Activated CD8-positive, alpha-beta memory T cell treated with anti-CD3 and anti-CD28 coated beads, Interleukin-2, amount 50 U/mL, for 24 hours (primary cell): ENCODE results near the gene LRFN2.

Experiments
- DNase-seq: peaks from one replicate; pipeline ENCODE4 v3.0.0-alpha.2; 2020; ENCODE audit errors: extremely low read depth

The LRFN2 gene

GRCh38 chr6:40517654-40518053, 69.5 kb downstream of the LRFN2 start:
- DNase-seq: no peak

- DNase-seq: no peak
Observed at GRCh38 chr6:40516429-40516828, 70.7 kb downstream of the LRFN2 start.

DNA sequence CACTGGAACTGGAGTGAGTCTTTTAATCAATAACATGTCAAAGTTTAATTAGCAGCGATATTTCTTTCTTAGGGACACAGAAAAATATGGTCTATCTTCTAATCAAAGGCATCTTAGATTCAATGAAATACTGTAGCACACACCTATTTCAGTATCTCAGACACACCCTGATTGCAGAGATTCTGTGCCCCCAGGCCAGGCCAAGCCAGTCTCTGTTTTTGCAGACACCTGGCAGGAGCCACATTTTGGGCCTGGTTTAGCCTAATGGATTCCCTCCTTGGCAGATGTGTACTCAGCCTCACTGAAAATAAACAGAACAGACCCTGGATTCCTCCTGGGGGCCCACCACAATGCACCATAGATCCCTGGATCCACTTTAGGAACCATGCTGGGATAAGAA, 74.8 kb downstream of the LRFN2 start:
- DNase-seq: no peak

GRCh38 chr6:40511884-40512283, 75.3 kb downstream of the LRFN2 start:
- DNase-seq: no peak

DNA sequence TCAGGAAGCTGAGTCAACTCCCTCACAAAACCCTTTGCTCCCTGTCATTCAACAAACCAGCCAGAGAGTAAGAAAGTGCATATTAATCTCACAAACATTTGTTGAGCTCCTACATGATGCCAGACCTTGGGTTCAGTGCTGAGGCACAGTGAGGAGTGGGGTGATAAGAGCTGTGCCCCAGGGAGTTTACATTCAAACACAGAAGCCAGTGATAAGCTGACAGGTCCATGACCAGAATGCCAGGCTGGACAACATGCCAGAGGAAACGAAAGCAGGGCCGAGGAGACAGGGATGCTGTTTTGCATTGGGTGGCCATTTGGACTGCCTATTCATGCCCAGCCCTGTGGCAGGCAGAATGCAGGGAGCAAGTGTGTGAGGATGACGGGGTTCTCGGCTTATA, 76.7 kb downstream of the LRFN2 start:
- no peak for DNase-seq

DNA sequence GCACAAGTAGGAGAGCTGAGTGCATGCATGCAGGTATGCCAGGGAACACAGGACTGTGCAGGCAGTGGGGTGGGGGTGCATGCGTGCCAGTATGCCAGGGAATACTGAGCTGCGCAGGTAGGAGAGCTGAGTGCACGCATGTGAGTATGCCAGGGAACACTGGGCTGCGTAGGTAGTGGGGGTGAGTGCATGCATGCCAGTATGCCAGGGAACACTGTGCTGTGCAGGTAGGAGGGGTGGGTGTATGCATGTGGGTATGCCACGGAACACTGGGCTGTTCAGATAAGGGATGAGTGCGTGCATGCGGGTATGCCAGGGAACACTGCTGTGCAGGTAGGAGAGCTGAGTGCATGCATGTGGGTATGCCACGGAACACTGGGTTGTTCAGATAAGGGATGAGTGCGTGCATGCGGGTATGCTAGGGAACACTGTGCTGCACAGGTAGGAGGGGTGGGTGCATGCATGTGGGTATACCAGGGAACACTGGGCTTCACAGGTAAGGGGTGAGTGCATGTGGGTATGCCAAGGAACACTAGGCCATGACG, 77.4 kb downstream of the LRFN2 start:
- no peak for DNase-seq

- no peak for DNase-seq
Observed at GRCh38 chr6:40509086-40509485, 78.1 kb downstream of the LRFN2 start.

DNA sequence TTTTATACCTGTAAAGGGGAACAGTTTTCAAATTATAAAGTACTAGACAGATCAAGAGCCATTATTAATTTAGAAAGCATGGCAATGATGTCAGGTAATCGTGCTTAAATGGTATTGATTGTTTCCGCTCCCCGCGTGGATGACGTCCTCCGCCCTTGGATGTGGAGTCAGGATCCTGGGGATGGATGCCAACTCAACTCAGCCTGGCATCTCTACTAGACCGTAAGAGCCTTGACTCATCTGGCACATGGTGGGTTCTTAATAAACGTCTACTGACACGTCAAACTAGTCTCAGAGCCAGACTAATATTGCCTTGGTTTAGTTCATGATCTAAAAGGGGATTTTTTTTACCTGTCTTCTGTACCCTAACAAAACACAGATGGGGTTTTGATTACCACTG, 80.2 kb downstream of the LRFN2 start:
- DNase-seq: no peak

DNA sequence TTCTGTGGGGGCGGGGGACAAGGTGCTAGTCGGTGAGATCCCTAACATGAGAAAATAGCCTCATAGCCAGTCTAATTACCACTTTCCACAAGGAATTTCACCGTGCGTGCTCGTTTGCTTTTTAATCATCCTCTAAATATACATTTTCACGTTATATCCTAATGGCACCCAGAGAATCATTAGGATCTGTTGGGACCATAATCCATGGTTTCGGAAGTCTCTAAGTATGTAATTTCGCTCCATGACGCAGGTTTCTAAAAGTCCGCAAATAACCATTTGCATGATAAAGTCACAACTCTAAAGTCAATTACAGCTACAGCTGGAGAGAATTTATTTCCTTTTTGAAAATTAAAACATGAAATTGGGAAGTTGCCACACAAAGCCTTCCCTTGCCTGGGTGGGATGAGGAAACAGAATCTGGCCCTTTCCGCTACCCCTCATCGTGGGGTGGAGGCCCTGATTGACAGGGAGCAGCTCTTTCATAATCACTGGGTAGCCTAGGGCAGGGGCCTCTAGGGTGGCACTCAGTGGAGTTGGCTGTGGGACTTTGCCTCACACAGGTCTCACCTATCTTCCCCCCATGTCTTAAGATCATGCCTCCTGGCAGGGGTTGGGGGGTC, 81.9 kb downstream of the LRFN2 start:
- DNase-seq: no peak

DNA sequence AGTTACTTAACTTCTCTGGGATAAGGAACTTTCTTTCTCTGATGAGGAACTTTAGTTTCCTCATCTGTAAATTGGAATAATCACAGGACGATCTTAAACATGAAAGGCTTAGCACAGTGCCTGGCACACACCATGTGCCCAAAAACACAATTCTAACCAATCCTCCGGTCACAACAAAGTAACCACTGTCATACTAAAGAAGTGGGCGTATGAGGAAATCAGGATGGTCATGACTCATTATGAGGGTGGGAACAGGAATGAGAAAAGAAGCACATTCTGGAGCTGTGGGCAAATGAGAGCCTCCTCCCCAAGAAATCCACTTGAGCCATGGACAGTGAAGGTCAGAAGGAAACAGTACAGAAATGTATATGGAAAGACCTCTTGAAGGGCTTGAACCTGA, 82.9 kb downstream of the LRFN2 start:
- DNase-seq: no peak

- DNase-seq: no peak
Observed at GRCh38 chr6:40500227-40500626, 86.9 kb downstream of the LRFN2 start.

GRCh38 chr6:40499215-40499614, 87.9 kb downstream of the LRFN2 start:
- no peak for DNase-seq

DNA sequence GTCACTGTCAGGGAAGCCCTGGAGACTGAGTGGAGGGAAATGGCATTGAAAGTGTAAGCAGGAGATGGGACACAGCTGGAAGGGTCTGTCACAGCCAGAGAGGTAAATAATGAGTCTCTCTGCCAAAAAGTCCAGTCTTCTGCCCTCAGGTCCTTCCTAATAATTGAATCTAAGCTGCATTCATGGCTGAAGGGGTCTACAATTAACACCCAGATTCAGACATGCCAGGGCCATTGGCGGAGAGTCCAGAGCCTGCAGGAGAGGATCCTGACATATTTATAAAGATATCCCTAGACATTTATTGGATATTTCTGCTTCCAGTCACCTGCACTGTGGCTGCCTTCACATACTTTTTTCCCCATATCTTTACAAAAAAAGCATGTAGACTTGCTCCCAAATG, 89.0 kb downstream of the LRFN2 start:
- DNase-seq: no peak

DNA sequence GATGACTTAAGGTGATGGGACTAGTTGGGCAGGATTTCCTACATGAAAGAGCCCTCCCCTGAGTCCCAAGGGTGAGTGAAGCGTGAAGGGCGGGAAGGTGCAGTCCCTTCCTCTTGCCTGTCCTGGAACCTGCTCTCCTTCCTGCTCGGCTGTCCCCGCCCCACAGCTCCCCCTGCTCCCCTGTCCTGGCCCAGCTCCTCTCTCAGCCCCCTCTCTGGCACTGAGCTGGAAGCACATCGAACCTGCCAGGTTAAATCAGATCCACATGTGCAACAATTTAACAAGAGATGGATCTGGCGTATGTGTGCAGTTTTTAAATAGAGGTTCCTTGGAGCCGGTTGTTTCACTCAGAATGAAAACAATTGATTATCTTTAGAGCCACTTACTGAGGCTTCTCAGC, 95.0 kb downstream of the LRFN2 start:
- DNase-seq: no peak

DNA sequence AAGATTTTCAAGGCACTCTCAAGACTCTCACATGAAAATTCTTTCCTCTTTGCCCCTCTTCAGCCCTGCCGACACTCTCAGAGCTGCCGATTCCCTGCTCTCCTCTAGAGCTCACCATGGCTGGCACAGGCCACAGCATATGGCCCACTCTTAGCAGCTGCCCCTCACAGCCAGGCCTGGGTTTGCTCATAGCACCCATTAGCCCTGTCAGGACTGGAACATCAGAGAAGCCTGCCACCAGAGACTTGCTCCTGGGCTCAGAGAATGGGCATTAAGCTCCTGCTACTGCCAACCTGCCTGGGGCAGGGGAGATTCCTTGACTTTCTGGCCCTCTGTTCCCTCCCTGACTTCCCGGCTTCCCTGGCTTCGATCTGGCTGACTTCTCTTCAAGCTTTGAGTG, 96.7 kb downstream of the LRFN2 start:
- no peak for DNase-seq

- DNase-seq: no peak
Observed at GRCh38 chr6:40489798-40490197, 97.4 kb downstream of the LRFN2 start.

- no peak for DNase-seq
Observed at GRCh38 chr6:40486576-40486975, 100.6 kb downstream of the LRFN2 start.

DNA sequence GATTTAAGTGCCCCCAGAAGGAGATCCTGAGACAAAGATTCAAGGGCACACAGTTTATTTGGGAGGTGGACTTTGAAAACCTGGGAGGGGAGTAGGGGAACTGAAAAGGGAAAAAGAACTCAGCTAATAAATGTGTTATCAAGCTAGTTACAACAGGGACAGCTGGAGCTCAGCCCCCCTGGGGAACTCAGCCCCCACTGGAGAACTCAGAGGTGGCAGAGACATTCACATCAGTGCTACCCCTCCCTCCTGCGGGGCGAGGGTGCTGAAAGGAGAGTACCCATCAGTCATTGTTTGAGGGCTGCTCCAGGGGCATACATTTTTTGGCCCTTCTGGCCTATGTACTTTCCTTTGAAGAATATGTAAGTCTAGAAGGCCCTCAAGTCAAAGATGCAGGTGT, 101.4 kb downstream of the LRFN2 start:
- DNase-seq: no peak

DNA sequence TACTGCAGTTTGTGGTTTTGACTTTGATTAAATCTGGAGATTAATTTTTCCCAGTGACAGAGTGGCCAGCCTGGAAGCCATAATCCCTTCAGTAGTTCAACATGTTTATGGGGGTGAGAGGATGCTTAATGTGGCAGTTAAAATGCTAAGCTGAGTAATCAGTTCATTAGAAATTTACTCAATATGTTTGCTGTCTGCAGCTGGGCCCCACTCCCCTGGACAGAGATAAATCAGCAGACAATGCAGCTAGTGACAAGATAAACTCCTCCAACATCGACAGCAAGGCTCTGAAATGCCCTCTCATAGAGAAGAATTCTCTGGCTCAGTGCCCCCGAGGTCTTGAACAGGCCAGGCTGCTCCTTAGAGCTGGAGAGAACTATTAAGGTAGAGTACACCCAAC, 101.9 kb downstream of the LRFN2 start:
- no peak for DNase-seq

DNA sequence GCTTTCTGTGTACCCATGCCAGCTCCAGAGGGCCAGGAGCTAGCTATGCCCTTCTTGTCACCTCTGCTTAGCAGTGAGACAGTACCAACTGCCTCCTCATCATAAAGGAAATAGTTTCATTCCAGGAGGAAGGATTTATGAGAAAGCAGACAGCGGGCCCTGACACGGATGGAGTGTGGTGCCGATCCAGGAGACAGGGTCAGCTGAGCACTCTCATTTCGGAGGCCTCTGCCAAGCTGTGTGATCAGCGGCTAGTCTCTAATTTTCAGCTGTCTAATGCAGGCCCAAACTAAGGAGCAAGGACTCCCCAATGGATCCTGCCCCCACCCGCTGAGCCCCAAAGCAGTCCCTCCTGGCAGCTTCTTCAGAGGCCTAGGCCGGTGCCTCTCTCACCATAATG, 103.1 kb downstream of the LRFN2 start:
- DNase-seq: no peak

GRCh38 chr6:40482532-40482931, 104.6 kb downstream of the LRFN2 start:
- DNase-seq: no peak

DNA sequence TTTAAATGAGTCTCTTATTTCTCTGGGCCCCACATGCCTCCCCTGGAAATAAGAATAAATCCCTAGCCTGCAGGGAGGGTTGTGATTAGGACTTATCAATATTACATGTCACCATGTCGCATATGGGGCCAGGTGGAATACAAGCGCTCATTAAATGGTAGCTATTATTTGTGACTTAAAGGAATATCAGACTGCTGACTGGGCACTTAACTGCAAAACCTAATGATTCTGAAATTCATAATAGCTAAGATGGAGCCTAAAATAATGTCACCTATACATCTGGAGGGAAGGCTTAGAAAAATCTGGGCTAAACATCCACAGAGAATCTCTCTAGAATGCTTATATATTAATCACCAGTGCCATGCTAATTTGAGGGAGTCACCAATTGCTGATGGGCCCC, 106.5 kb downstream of the LRFN2 start:
- DNase-seq: no peak

GRCh38 chr6:40479706-40480105, 107.5 kb downstream of the LRFN2 start:
- no peak for DNase-seq
